NCI-H2107 treated with DMSO at 0.1 percent for 48 hours (cell line): ENCODE results near the gene CYREN.

Experiments
- DNase-seq: peaks from one replicate; lab custom pipeline; 2025; ENCODE audit not compliant: unreplicated experiment; lab: John Stamatoyannopoulos, UW

Gene CYREN

GRCh38 chr7:135197906-135198655, 27.6 kb upstream of the CYREN start:
- DNase-seq, result no peak

GRCh38 chr7:135197343-135197742, 26.8 kb upstream of the CYREN start:
- DNase-seq, result no peak

- DNase-seq, result no peak
Observed at GRCh38 chr7:135195968-135196629, 25.6 kb upstream of the CYREN start.

- DNase-seq, result no peak
Observed at GRCh38 chr7:135195156-135195555, 24.6 kb upstream of the CYREN start.

- DNase-seq, result no peak
Observed at GRCh38 chr7:135194494-135195095, 24.1 kb upstream of the CYREN start.

GRCh38 chr7:135193615-135194081, 23.1 kb upstream of the CYREN start:
- no peak for DNase-seq

- no peak for DNase-seq
Observed at GRCh38 chr7:135192914-135193536, 22.5 kb upstream of the CYREN start.

GRCh38 chr7:135190703-135191102, 20.2 kb upstream of the CYREN start:
- no peak for DNase-seq

- no peak for DNase-seq
Observed at GRCh38 chr7:135189961-135190360, 19.5 kb upstream of the CYREN start.

GRCh38 chr7:135189221-135189662, 18.7 kb upstream of the CYREN start:
- no peak for DNase-seq

- no peak for DNase-seq
Observed at GRCh38 chr7:135188298-135188984, 17.9 kb upstream of the CYREN start.

GRCh38 chr7:135186841-135187253, 16.3 kb upstream of the CYREN start:
- no peak for DNase-seq

GRCh38 chr7:135186261-135186540, 15.7 kb upstream of the CYREN start:
- DNase-seq, result no peak

GRCh38 chr7:135185471-135186260, 15.2 kb upstream of the CYREN start:
- DNase-seq, result no peak

- no peak for DNase-seq
Observed at GRCh38 chr7:135184254-135184841, 13.8 kb upstream of the CYREN start.

- no peak for DNase-seq
Observed at GRCh38 chr7:135183478-135183877, 13.0 kb upstream of the CYREN start.

GRCh38 chr7:135181929-135182678, 11.6 kb upstream of the CYREN start:
- no peak for DNase-seq

- DNase-seq, result no peak
Observed at GRCh38 chr7:135181261-135181928, 10.9 kb upstream of the CYREN start.

GRCh38 chr7:135180122-135180521, 9.6 kb upstream of the CYREN start:
- DNase-seq, result no peak
